ENCODE measurements around the gene PRELID2. TPM values are rescaled to one million over a fixed set of nuclear protein-coding genes. Genes with fewer than 3 reads are reported as not detected.

Gene PRELID2
- total and polyA plus RNA-seq, 8 donors, result 5.2 to 12.3 (median 10.2) TPM

DNA sequence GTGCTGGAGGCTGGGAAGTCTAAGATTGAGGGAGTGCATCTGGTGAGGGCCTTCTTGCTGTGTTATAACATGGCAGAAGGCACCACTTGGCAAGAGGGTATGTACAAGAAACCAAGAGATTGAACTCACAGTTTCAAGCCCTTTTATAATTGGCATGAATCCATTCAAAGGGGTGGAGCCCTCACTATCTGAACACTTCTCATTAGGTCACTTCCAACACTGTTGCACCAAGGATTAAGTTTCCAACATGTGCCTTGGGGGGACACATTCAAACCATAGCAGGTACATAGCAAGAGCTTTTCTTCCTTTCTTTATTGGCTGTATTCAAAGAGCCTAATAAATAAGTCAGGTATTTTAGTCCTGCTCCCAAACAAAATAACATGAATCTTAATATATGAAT, 62.7 kb downstream of the PRELID2 start:
- Histone ChIP-seq H3K4me1 (no peaks in the 10 kb centered on the region), H3K36me3 (no peaks in the 10 kb centered on the region), H3K4me3 (no peak overlapping the region), H3K27ac (no peak overlapping the region), H3K27me3 (no peaks in the 10 kb centered on the region), H3K9me3 (no peaks in the 10 kb centered on the region)
- intact Hi-C loops (cut with DNase I), result no loop called here
- TF ChIP-seq, protein P1, sequence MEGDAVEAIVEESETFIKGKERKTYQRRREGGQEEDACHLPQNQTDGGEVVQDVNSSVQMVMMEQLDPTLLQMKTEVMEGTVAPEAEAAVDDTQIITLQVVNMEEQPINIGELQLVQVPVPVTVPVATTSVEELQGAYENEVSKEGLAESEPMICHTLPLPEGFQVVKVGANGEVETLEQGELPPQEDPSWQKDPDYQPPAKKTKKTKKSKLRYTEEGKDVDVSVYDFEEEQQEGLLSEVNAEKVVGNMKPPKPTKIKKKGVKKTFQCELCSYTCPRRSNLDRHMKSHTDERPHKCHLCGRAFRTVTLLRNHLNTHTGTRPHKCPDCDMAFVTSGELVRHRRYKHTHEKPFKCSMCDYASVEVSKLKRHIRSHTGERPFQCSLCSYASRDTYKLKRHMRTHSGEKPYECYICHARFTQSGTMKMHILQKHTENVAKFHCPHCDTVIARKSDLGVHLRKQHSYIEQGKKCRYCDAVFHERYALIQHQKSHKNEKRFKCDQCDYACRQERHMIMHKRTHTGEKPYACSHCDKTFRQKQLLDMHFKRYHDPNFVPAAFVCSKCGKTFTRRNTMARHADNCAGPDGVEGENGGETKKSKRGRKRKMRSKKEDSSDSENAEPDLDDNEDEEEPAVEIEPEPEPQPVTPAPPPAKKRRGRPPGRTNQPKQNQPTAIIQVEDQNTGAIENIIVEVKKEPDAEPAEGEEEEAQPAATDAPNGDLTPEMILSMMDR (IDR thresholded peaks at IDR 0.05), result no peak
- DNase-seq (no peak), ATAC-seq (no peak)

DNA sequence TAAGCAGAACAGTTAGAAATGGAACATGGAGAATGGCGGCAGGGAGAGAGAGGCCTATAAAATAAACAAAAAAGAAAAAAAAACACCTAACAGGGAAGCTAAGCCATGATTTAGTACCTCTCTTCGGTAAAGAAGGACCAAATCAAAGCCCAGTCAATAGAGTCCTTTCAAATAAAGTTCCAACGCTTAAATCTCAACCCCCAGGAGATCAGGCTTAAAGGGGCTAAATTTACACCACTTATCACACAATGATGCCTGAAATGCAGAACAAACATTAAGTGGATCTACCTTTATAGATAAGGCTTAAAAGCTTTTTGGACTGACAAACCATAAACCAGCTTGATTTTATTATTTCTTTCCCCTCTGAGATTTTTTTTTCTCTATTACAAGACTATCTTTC, 66.3 kb downstream of the PRELID2 start:
- no peaks in the 10 kb centered on the region for H3K27me3 ChIP-seq
- intact Hi-C loops (cut with DNase I), result no loop called here
- no peaks in the 10 kb centered on the region for H3K9me3 ChIP-seq
- no peaks in the 10 kb centered on the region for H3K36me3 ChIP-seq
- DNase-seq (no peak), ATAC-seq (no peak)
- no peak overlapping the region for H3K4me3 ChIP-seq
- no peak overlapping the region for H3K27ac ChIP-seq
- TF ChIP-seq, protein P1 (IDR thresholded peaks at IDR 0.05), result no peak
- H3K4me1 ChIP-seq, result no peaks in the 10 kb centered on the region

DNA sequence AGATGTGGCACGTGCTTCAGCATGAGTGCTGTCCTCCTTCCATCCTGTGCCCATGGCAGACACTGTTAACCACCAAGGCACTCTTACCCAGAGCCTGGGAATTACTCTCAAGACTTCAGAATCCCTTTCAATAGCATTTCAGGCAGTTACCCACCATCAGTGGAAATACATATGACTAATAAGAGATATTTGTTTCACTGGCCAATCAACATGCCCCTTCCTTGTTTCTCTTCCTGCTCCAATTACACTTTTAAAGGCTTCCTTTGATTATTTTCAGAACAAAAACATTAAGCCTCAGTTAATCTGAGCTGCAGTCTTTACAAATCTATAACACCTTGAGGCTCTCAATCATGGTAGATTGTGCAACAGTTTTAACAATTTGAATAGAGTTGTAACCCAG, 70.8 kb downstream of the PRELID2 start:
- ATAC-seq, result no peak
- no peak overlapping the region for H3K27ac ChIP-seq

DNA sequence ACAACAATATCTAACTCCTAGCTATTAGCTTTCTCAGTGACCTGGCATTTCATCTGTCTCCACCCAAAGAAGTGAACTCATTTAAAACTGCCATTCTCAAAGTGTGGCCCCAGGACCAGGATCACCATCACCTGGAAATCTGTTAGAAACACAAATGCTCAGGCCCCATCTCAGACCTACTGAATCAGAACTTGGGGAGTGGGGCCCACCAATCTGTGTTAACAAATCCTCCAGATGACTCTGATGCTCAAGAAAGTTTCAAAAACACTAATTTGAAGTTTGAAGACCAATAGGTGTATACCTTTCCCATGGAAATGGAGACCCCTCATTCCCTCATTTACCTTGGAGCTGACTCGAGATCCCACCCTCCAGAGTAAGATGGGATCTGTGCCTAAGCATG, 72.3 kb downstream of the PRELID2 start:
- Histone ChIP-seq H3K36me3 (no peaks in the 10 kb centered on the region), H3K4me3 (no peak overlapping the region), H3K27ac (no peak overlapping the region), H3K4me1 (no peaks in the 10 kb centered on the region), H3K9me3 (no peaks in the 10 kb centered on the region), H3K27me3 (no peaks in the 10 kb centered on the region)
- TF ChIP-seq, protein P1 (IDR thresholded peaks at IDR 0.05), result no peak
- intact Hi-C loops (cut with DNase I), result no loop called here
- no peak for DNase-seq
- no peak for ATAC-seq

More for the DNA sequence above, 70.8 kb downstream of the PRELID2 start:
- H3K4me3 ChIP-seq, result no peak overlapping the region
- H3K36me3 ChIP-seq, result no peaks in the 10 kb centered on the region
- no peaks in the 10 kb centered on the region for H3K9me3 ChIP-seq
- no peaks in the 10 kb centered on the region for H3K27me3 ChIP-seq
- intact Hi-C loops (cut with DNase I), result no loop called here
- no peaks in the 10 kb centered on the region for H3K4me1 ChIP-seq
- TF ChIP-seq, protein P1 (IDR thresholded peaks at IDR 0.05), result no peak
- DNase-seq, result no peak

DNA sequence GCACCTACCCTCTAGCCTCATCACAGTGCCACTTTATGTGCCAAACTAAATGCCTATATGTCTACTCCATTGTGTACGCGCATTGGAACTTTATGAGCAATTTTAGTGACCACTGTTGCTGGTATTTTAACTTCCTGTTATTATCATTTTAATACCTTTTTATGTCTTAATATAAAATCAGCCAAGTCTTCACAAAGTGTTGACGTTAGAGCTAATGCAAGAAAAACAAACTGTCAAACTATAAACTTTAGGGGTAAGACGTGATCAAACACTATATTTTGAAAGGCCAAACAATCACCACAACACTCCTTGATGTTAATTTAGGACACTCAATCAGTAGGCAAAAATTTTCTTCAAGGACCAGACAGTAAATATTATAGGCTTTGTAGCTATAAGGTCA, 73.9 kb downstream of the PRELID2 start:
- no peak for DNase-seq
- no peaks in the 10 kb centered on the region for H3K27me3 ChIP-seq
- intact Hi-C loops (cut with DNase I), result no loop called here
- no peak for ATAC-seq
- H3K27ac ChIP-seq, result no peak overlapping the region
- no peaks in the 10 kb centered on the region for H3K9me3 ChIP-seq
- H3K4me1 ChIP-seq, result no peaks in the 10 kb centered on the region
- H3K36me3 ChIP-seq, result no peaks in the 10 kb centered on the region
- TF ChIP-seq, protein P1 (IDR thresholded peaks at IDR 0.05), result no peak
- H3K4me3 ChIP-seq, result no peak overlapping the region

Data from left lung (tissue), 10 donors.